SU-DHL-6 (cell line): Measurements from ENCODE around the gene RPP25L.

Experiments
- H2AFZ ChIP-seq: fragments of 200-600 bp; sonication (generic); 2 replicates; pipeline ENCODE4 v1.6.1; 2014; ENCODE audit warnings: low read depth, mild to moderate bottlenecking, moderate library complexity, mixed read lengths, antibody characterized with exemption, low read length; ENCODE audit not compliant: severe bottlenecking
- H3F3A ChIP-seq: fragments of 200-600 bp; shearing (Covaris generic); 2 replicates; pipeline ENCODE4 v1.6.0; 2016; ENCODE audit warnings: antibody characterized with exemption, mild to moderate bottlenecking; ENCODE audit not compliant: insufficient read depth
- H3K27ac ChIP-seq: fragments of 200-600 bp; sonication (generic); 2 replicates; pipeline ENCODE4 v1.5.1; 2016; ENCODE audit warnings: low read depth, mild to moderate bottlenecking, low read length, moderate library complexity, mixed read lengths
- H3K27me3 ChIP-seq: fragments of 200-600 bp; sonication (generic), shearing (Covaris generic); 2 replicates; pipeline ENCODE4 v1.6.0; 2014; ENCODE audit warnings: mild to moderate bottlenecking, low read length
- H3K36me3 ChIP-seq: fragments of 200-600 bp; sonication (generic); 2 replicates; pipeline ENCODE4 v1.6.1; 2014; ENCODE audit warnings: mild to moderate bottlenecking, low read length, mixed read lengths
- H3K4me2 ChIP-seq: fragments of 300-600, 200-600 bp; shearing (Covaris generic), sonication (generic); 2 replicates; pipeline ENCODE4 v1.6.0; 2014; ENCODE audit warnings: low read length, low read depth, mild to moderate bottlenecking; ENCODE audit not compliant: poor library complexity, severe bottlenecking
- H3K4me3 ChIP-seq: fragments of 200-600 bp; sonication (generic); 2 replicates; pipeline ENCODE4 v1.5.1; 2014; ENCODE audit warnings: antibody characterized with exemption, low read length, mild to moderate bottlenecking, mixed read lengths; ENCODE audit not compliant: insufficient read depth, poor library complexity, severe bottlenecking
- H3K79me2 ChIP-seq: fragments of 200-600 bp; sonication (generic); 2 replicates; pipeline ENCODE4 v1.6.1; 2014; ENCODE audit warnings: mild to moderate bottlenecking, low read length, moderate library complexity; ENCODE audit not compliant: insufficient read depth
- H3K9ac ChIP-seq: fragments of 200-600 bp; sonication (generic); 2 replicates; pipeline ENCODE4 v1.7.0; 2014; ENCODE audit warnings: mild to moderate bottlenecking, low read length
- H3K9me2 ChIP-seq: fragments of 200-600 bp; sonication (generic); replicated peaks from 2 replicates; pipeline ENCODE4 v1.6.1; 2014; ENCODE audit warnings: low read length; ENCODE audit not compliant: insufficient read depth
- H3K9me3 ChIP-seq: fragments of 200-600 bp; sonication (generic); 2 replicates; pipeline ENCODE4 v1.6.1; 2014; ENCODE audit warnings: low read length, mixed read lengths; ENCODE audit not compliant: insufficient read depth
- H4K20me1 ChIP-seq: fragments of 200-600 bp; sonication (generic); 2 replicates; pipeline ENCODE4 v1.6.1; 2014; ENCODE audit warnings: low read depth, mild to moderate bottlenecking, antibody characterized with exemption, low read length, moderate library complexity, mixed read lengths
- CTCF ChIP-seq: fragments of 200-600 bp; sonication (generic); IDR thresholded peaks from one replicate; pipeline ENCODE4 v1.5.1; 2017; ENCODE audit warnings: antibody characterized with exemption, mild to moderate bottlenecking, low read length, moderate library complexity; ENCODE audit not compliant: insufficient read depth, poor library complexity, severe bottlenecking
- EZH2phosphoT487 ChIP-seq: fragments of 200-600 bp; sonication (generic), shearing (Covaris generic); conservative IDR thresholded peaks from 2 replicates; pipeline ENCODE4 v1.6.1; 2018; ENCODE audit warnings: mild to moderate bottlenecking, antibody characterized with exemption, low read length, moderate library complexity, mixed read lengths

RPP25L gene

GRCh38 chr9:34653151-34654072, 41.5 kb upstream of the RPP25L start:
- Histone ChIP-seq H3K9ac (no peak overlapping the region), H3F3A (no peaks in the 10 kb centered on the region), H3K4me2 (no peak overlapping the region), H3K27me3 (no peaks in the 10 kb centered on the region), H3K36me3 (no peaks in the 10 kb centered on the region), H3K9me3 (no peaks in the 10 kb centered on the region), H3K27ac (no peak overlapping the region), H3K79me2 (no peaks in the 10 kb centered on the region), H3K4me3 (no peak overlapping the region), H3K9me2 (no peaks in the 10 kb centered on the region), H4K20me1 (no peaks in the 10 kb centered on the region), H2AFZ (no peak overlapping the region)
- TF ChIP-seq CTCF (no peak), EZH2phosphoT487 (no peak)

GRCh38 chr9:34652602-34653000, 40.7 kb upstream of the RPP25L start:
- Histone ChIP-seq H3K79me2 (no peaks in the 10 kb centered on the region), H3K9me2 (no peaks in the 10 kb centered on the region), H3K9me3 (no peaks in the 10 kb centered on the region), H3K27ac (no peak overlapping the region), H3K27me3 (no peaks in the 10 kb centered on the region), H2AFZ (no peak overlapping the region), H4K20me1 (no peaks in the 10 kb centered on the region), H3K4me3 (no peak overlapping the region), H3F3A (no peaks in the 10 kb centered on the region), H3K4me2 (no peak overlapping the region), H3K9ac (no peak overlapping the region), H3K36me3 (no peaks in the 10 kb centered on the region)
- TF ChIP-seq EZH2phosphoT487 (no peak), CTCF (no peak)

- Histone ChIP-seq H4K20me1 (no peaks in the 10 kb centered on the region), H3K9me2 (no peaks in the 10 kb centered on the region), H3K79me2 (no peaks in the 10 kb centered on the region), H3F3A (no peaks in the 10 kb centered on the region), H3K27me3 (no peaks in the 10 kb centered on the region), H3K4me3 (no peak within 1 kb of the TSS), H2AFZ (no peak within 1 kb of the TSS), H3K4me2 (no peak within 1 kb of the TSS), H3K9me3 (no peaks in the 10 kb centered on the region), H3K27ac (no peak within 1 kb of the TSS), H3K36me3 (no peaks in the 10 kb centered on the region), H3K9ac (no peak within 1 kb of the TSS)
- TF ChIP-seq CTCF (no peak), EZH2phosphoT487 (no peak)
These were observed 40.1 kb upstream of the RPP25L start, which contains the start of gene IL11RA for GRCh38 chr9:34651876-34652601. TSS of gene IL11RA (plus strand) at chr9:34652185. CDS start at chr9:34655218, 3,033 bp downstream.
